GM23248 (cell line): ENCODE results near the gene ERICH3.

Experiments used
- EZH2 ChIP-seq: fragments of 200-600 bp; sonication (generic); IDR thresholded peaks from 2 replicates; pipeline ENCODE4 v1.6.1; 2018; ENCODE audit warnings: antibody characterized with exemption, mild to moderate bottlenecking; ENCODE audit not compliant: insufficient read depth, poor library complexity, severe bottlenecking
- EZH2phosphoT487 ChIP-seq: fragments of 200-600 bp; sonication (generic); IDR thresholded peaks from 2 replicates; pipeline ENCODE4 v1.6.1; 2018; ENCODE audit warnings: antibody characterized with exemption, moderate library complexity, mild to moderate bottlenecking, low read depth; ENCODE audit not compliant: insufficient read depth

DNA sequence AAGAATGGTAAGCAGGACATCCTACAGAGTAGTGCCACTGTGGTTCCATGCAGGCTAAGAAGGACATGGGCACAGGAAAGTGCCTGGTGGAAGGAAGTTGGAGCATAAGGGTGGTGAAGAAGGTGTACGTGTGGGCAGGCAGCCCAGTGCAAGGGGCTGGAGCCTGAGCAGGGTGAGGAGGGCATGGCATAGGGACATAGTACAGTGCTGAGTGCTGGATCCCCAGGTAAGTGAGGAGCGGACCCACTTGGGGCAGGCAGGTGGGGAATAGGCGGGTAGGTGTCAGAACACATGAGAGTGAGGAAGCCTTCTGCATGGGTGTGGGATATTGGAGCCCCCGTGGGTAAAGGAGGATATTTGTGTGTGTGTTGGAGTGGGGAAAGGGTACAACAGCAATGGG, 145.5 kb downstream of the ERICH3 start:
- no peak for TF ChIP-seq EZH2
- no peak for TF ChIP-seq EZH2phosphoT487
